Esophagus (tissue), 2 donors: ENCODE data around the gene RTRAF. TPM values are rescaled to one million over a fixed set of nuclear protein-coding genes. Genes with fewer than 3 reads are reported as not detected.

Source experiments
- H3K27ac ChIP-seq, 2 donors: one replicate each; pipeline ENCODE4 v1.5.1; 2013; ENCODE audit warnings: low read depth in 2 of 2, mild to moderate bottlenecking in 2 of 2, inconsistent platforms in 1 of 2, low read length in 1 of 2, moderate library complexity in 1 of 2
- H3K27me3 ChIP-seq, 2 donors: one replicate each; pipeline ENCODE4 v1.6.1; 2013; ENCODE audit warnings: low read length in 2 of 2, control low read depth in 1 of 2, mild to moderate bottlenecking in 1 of 2; ENCODE audit not compliant: insufficient read depth in 2 of 2, control insufficient read depth in 1 of 2
- H3K36me3 ChIP-seq, 2 donors: one replicate each; pipeline ENCODE4 v1.6.1; 2013; ENCODE audit warnings: low read length in 1 of 2; ENCODE audit not compliant: control insufficient read depth in 2 of 2, insufficient read depth in 2 of 2
- H3K4me1 ChIP-seq, 2 donors: one replicate each; pipeline ENCODE4 v1.6.1; 2013; ENCODE audit warnings: low read length in 1 of 2; ENCODE audit not compliant: control insufficient read depth in 2 of 2, insufficient read depth in 2 of 2
- H3K4me3 ChIP-seq, 2 donors: one replicate each; pipeline ENCODE4 v1.5.1; 2013; ENCODE audit warnings: low read length in 2 of 2, mild to moderate bottlenecking in 2 of 2, low read depth in 1 of 2, moderate library complexity in 1 of 2
- H3K9me3 ChIP-seq, 2 donors: one replicate each; pipeline ENCODE4 v1.6.1; 2013; ENCODE audit warnings: mild to moderate bottlenecking in 2 of 2, low read depth in 1 of 2, low read length in 1 of 2, moderate library complexity in 1 of 2; ENCODE audit not compliant: control insufficient read depth in 2 of 2, insufficient read depth in 1 of 2
- WGBS, 2 donors: extraction: QIAGEN DNeasy Blood & Tissue Kit; methylation state at CpG; one replicate each; pipeline ENCODE4 v1.1.7; 2013; 5-methylcytosine and 5-hydroxymethylcytosine counted together
- polyA plus RNA-seq, 2 donors: library from polyadenylated mRNA; stranded (reverse); fragments of 200-250 nt; gene quantifications; one replicate each; pipeline ENCODE4 v1.2.3, GENCODE V29; 2013
- donor health status: healthy with polysubstance abuse.
- donor health status: Bipolar disorder and iron deficiency.

The RTRAF gene
- polyA plus RNA-seq, 2 donors = 83.5 to 108 TPM

DNA sequence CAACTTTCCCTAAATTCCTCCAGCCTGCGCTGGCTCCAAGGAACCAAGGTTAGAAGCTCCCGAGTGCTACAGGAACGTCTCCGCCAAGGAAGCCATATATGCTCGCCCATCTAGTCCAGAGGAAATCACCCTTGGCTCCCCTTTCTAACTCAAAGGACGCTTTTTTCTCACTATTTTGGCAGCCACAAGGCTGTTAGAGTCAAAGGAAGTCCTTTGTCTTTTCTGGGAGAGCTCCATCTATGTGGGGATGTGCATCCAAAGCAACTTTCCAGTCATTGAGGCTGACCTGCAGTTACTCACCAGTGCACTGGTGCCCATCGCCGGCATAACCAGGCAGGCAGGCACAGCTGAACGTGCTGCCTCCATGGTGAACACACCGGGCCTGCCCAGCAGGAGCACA, 37.6 kb downstream of the RTRAF start:
- WGBS, 2 donors = 76 to 82% methylated on average over 10 of the region's 10 CpGs
- H3K27me3 ChIP-seq = no peaks in the 10 kb centered on the region
- no peaks in the 10 kb centered on the region for H3K36me3 ChIP-seq
- H3K4me3 ChIP-seq = no peak overlapping the region
- H3K4me1 ChIP-seq = no peaks in the 10 kb centered on the region
- no peak overlapping the region for H3K27ac ChIP-seq
- no peaks in the 10 kb centered on the region for H3K9me3 ChIP-seq

DNA sequence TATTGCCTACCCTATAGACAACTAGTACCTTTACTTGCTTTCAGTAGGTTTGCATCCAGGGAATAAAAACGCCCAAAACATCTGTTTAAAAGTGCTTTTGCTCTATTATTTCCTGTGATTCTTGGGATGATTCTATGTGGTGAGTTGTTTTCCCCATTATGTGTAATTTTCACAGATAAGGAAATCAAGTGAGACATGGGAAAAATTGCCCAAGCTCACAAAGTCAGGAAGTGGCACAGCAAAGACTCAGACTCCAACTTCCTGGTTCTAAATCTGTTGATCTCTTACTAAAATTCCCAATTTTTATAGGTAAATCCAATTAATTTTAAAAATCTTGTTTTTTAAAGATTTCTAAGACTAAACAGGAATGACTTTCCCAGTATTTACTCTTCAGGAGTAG, 40.5 kb downstream of the RTRAF start:
- WGBS, 2 donors = 60 to 74% methylated on average over 1 of the region's 1 CpG
- no peaks in the 10 kb centered on the region for H3K9me3 ChIP-seq
- no peak overlapping the region for H3K4me3 ChIP-seq
- no peak overlapping the region for H3K27ac ChIP-seq
- H3K4me1 ChIP-seq = no peaks in the 10 kb centered on the region
- H3K27me3 ChIP-seq = no peaks in the 10 kb centered on the region
- H3K36me3 ChIP-seq = no peaks in the 10 kb centered on the region

DNA sequence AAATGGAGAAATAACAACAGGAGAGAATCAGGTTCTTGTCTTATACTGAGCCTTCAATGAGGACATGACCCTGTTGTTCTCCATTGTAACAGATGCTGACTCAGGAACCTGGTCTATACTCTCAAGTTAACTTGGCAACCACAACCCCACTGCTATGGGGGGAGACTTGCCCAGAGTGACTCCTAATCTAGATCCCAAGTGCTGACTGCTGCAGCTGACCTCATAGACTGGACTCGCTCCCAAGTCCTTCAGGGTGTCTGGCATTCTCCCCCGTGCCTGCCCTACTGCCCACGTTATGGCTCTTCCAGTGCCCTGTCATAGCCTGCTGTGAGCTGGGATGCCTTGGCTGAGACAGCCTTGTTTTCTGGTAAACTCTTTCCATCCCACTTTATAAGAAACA, 42.4 kb downstream of the RTRAF start:
- Histone ChIP-seq H3K4me3 (no peak overlapping the region), H3K27me3 (no peaks in the 10 kb centered on the region), H3K9me3 (no peaks in the 10 kb centered on the region), H3K36me3 (no peaks in the 10 kb centered on the region), H3K27ac (peak overlapping the region in 1 of 2 donors; percentile 9), H3K4me1 (no peaks in the 10 kb centered on the region)
- WGBS, 2 donors = 53 to 59% methylated on average over 3 of the region's 3 CpGs

DNA sequence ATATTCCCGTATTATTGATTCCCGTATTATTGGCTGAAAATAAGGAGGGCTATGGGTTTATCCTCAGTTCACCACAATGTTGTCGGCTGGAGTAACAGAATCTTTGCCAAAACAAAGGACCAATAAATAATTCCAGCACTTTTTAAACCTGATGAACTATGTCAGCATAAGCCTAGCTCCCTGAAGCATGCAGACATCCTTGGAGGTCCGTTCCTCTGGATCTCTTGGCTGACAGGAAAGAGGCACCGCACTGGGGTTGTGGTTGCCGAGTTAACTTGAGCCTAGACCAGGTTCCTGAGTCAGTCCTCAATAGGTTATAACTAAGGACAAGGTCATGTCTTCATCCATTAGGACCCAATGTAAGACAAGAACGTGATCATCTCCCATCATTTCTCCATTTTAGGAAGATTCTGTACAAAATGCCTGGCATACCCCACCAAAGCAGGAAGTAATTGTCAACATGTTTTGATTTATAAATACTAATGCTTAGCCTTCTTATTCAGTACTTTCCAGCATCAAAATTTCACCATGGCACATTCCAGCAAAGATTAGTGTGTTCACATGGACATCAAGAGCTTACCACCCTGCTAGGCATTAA, 43.0 kb downstream of the RTRAF start:
- no peak overlapping the region for H3K27ac ChIP-seq

DNA sequence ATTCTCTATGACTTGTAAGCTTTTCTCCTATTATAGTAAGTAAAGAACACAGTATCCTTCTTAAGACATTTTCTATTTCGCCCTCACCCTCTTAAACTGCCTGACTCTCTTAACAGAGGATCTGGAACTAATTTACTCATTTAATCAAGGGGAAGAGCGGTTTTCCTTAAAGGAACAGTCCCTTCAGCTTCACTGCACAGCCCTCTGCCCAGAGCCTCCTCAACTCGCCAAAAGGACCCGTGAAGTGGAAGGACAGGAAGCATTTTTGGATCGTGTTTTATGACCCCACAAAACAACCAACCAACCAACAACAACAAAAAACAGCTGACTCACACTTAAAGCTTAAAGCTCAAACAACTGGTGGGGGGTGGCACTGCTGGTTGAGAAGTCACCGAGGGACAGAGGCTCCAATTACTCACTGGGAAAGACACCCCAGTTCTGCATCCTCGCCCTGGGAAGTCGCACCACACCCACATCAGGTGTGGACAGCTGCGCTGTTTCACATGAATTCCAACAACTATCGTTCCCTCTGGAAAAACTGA, 43.8 kb downstream of the RTRAF start:
- WGBS, 2 donors = 56 to 59% methylated on average over 9 to 10 of the region's 10 CpGs
- Histone ChIP-seq H3K4me1 (no peaks in the 10 kb centered on the region), H3K27ac (no peak overlapping the region), H3K27me3 (no peaks in the 10 kb centered on the region), H3K36me3 (no peaks in the 10 kb centered on the region), H3K9me3 (no peaks in the 10 kb centered on the region), H3K4me3 (no peak overlapping the region)

More for the DNA sequence above, 43.0 kb downstream of the RTRAF start:
- no peaks in the 10 kb centered on the region for H3K27me3 ChIP-seq
- no peaks in the 10 kb centered on the region for H3K4me1 ChIP-seq
- WGBS, 2 donors = 57 to 66% methylated on average over 7 of the region's 7 CpGs
- no peaks in the 10 kb centered on the region for H3K9me3 ChIP-seq
- H3K36me3 ChIP-seq = no peaks in the 10 kb centered on the region
- no peak overlapping the region for H3K4me3 ChIP-seq

DNA sequence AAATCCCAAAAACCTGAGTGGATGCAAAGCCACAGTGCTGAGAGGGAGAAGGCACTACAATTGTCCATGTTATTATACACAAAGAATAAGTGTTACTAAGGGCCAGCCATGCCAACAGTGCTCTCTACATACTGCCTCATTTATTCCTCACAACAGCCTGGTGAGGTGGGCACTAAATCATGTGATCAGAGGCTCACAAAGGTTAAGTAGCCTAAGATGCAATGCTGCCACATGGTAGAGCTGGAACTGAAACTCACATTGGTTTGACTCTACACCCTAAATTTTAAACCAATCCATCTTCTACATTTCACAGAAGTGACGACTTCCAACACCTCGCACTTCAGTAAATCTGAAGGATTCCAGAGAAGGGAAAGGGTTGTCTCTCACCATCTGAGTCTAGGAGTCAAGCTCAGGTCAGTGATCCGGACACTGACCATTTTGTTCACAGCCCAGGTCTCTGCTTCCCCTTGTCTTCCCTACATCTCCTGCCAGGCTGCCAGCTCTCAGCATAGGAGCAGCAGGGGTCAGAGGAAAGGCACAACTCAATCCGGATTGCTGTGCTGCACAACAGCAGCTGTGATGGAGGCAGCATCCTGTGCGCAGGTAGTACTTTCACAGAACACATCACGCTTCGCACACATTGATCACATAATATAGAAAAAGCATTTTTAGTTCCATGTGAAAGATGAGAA, 49.9 kb downstream of the RTRAF start:
- Histone ChIP-seq H3K27me3 (no peaks in the 10 kb centered on the region), H3K9me3 (no peaks in the 10 kb centered on the region), H3K27ac (no peak overlapping the region), H3K4me3 (no peak overlapping the region), H3K4me1 (peaks cover 0 to 3% of the 10 kb centered on the region in 2 donors), H3K36me3 (no peaks in the 10 kb centered on the region)
- WGBS, 2 donors = 77 to 88% methylated on average over 7 of the region's 7 CpGs

DNA sequence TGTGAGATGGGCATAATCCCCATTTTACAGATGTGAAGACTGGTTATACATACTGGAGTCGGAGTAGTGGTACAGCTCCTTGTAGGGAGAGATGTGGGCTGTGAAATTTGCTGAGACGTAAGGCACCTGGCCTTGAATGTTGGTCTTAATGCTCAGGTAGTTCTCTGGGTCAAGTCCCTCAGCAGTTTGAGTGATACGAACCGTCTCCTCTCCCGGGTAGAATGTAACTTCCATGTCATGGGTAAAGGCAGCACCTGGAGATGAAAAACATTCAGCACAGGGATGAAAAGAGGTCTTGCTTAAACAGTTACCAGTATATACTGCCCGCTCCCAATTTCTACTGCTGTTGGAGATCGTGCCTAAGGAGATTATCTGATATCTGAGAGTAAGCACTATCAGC, 51.3 kb downstream of the RTRAF start:
- 92 to 94% methylated on average over 7 of the region's 7 CpGs for WGBS, 2 donors
- H3K27me3 ChIP-seq = no peaks in the 10 kb centered on the region
- H3K36me3 ChIP-seq = no peaks in the 10 kb centered on the region

DNA sequence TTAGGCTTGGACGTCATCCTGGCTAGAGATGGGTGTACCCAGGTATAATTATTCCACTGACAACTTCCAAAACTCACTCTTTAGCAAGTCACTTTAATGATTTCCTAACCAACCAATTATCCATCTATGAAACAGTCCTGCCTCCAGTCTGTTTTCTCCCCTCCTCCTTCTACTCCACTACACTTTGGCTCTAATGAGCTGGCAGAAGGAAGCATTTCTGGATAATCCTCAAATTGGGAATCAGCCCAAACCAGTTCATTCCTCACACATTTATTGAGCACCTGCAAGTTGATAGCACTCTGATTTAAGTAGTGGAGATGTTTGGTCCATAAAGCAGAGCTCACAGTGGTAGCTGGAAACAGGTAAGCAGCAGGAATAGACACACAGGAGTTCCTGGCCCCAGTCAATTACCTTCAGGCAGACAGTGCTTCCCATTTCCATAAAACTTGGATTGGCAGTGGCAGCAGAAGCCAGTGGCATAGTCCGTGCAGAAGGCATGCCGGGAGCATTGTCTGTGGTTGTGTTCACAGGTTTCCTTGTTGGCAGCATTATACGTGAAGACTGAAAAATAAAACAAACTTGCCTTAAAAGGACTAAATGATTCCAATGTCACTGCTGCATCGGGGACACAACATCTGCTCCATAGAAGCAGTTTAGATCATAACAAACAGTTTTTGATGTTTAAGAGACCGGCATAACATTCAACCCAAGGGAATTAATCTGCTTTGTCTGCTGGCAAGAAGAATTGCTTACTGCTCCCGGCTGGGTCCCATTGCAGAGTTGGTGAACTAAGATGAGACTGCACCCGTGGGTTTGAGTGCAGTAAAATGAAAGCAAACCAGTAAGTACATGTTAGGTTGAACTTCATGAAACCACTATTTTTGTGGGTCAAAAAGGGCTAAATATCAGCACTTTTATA, 53.3 kb downstream of the RTRAF start:
- H3K4me1 ChIP-seq = peaks cover 3% of the 10 kb centered on the region in 2 donors
- no peaks in the 10 kb centered on the region for H3K36me3 ChIP-seq
- H3K9me3 ChIP-seq = no peaks in the 10 kb centered on the region
- peak overlapping the region in 1 of 2 donors; percentile 9 for H3K27ac ChIP-seq
- H3K27me3 ChIP-seq = no peaks in the 10 kb centered on the region
- H3K4me3 ChIP-seq = no peak overlapping the region
- whole genome bisulfite sequencing, 2 donors = 28 to 38% methylated on average over 8 of the region's 8 CpGs

More for the DNA sequence above, 51.3 kb downstream of the RTRAF start:
- no peaks in the 10 kb centered on the region for H3K9me3 ChIP-seq
- peaks cover 0 to 3% of the 10 kb centered on the region in 2 donors for H3K4me1 ChIP-seq
- no peak overlapping the region for H3K4me3 ChIP-seq
- H3K27ac ChIP-seq = no peak overlapping the region

DNA sequence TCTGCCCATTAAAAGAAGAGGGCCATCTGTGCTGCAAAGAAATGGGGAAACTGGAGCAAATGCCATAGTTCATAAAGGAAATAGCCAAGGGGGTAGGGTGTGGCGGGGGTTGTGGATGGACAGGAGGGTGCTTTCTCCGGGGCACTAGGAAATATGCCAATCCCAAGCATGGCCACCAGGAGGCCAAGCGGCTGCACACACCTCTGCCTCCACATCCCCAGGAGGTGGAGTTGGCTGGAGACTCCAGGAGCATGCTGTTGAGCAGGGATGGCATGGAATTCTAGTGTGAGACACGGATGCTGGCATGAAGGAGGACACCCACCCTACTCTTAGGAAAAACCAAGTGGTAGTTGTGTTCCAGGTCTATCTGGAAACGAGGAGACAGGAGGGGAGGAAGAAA, 54.3 kb downstream of the RTRAF start:
- no peak overlapping the region for H3K4me3 ChIP-seq
- no peak overlapping the region for H3K27ac ChIP-seq
- peaks cover 3% of the 10 kb centered on the region in 2 donors for H3K4me1 ChIP-seq
- no peaks in the 10 kb centered on the region for H3K36me3 ChIP-seq
- no peaks in the 10 kb centered on the region for H3K27me3 ChIP-seq
- H3K9me3 ChIP-seq = no peaks in the 10 kb centered on the region
- 61 to 64% methylated on average over 5 of the region's 5 CpGs for WGBS, 2 donors
